Measurements from ENCODE around the gene TMC6.

DNA sequence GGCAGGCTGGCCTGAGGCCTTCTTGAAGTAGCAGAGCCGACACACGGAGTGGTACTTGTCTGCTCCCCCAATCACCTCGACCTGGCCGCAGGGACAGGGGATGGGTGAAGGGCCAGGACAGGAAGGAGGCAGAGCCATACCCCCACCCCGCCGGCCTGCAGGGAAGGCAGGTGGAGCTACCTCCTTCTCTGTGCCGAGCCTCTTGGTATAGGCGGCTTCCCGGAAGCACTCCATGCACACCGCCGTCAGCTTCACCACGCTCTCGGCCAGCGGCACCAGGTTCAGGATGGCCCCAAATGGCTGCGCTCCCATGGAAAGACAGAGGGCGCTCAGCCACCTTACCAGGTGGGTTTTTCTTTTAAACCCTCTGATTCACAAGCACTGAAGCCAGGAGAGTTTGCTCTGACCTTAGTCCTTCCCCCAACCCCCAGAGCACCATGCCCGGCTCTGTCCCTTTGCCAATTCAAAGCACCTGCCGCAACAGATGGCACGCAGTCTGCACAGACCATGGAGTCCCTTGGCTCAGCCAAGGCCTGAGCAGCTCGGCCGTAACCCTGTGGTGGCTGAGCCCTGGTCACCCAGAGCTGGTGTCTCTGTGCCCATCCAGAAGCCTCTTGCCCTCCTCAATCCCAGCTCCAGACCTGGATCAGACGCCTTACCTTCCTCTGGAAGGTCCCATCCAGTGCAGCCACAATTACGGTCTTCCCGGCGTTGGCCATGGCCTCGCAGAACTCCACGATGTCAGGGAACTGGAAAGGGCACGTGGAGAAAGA is 46.5 kb upstream of the TMC6 start:
- TF ChIP-seq CTCF (conservative IDR thresholded peaks at IDR 0.05; ENCODE audit: low read depth, low read length) (no peak), USF2 (IDR thresholded peaks at IDR 0.05; ENCODE audit: low read depth, low read length) (no peak), RCOR1 (IDR thresholded peaks at IDR 0.05; ENCODE audit: insufficient replicate concordance, low read length) (no peak), CEBPB (IDR thresholded peaks at IDR 0.05; ENCODE audit: low read depth, low read length) (no peak), ELK1 (IDR thresholded peaks at IDR 0.05; ENCODE audit: borderline replicate concordance, low read depth, low read length) (no peak), POLR2A (IDR thresholded peaks at IDR 0.05; ENCODE audit: low read depth, low read length) (no peak), FOS (IDR thresholded peaks at IDR 0.05; ENCODE audit: low read depth, low read length) (no peak), BHLHE40 (IDR thresholded peaks at IDR 0.05; ENCODE audit: low read depth, low read length) (no peak)

Measured in IMR-90 (cell line).